Adrenal gland (tissue), 12 donors: ENCODE data around the gene SIL1. TPM values are rescaled to one million over a fixed set of nuclear protein-coding genes. Genes with fewer than 3 reads are reported as not detected.

ENCODE experiments used
- DNase-seq, 7 donors: peaks; one replicate each; pipeline ENCODE4 v3.0.0-alpha.2; 2019 to 2020
- H3K27ac ChIP-seq, 5 donors: fragments of 200-600 bp; sonication (generic) in 4 of 5; 1 replicate in 3 of 5; 2 replicates in 2 of 5; pipeline versions ENCODE4 v1.5.1 to v1.8.0; 2016 to 2020; ENCODE audit warnings: mild to moderate bottlenecking in 1 of 5
- H3K27me3 ChIP-seq: fragments of 200-600 bp; 2 replicates; pipeline ENCODE4 v1.8.0; 2021
- H3K36me3 ChIP-seq, 2 donors: fragments of 200-600 bp; replicated peaks in 1 of 2; 1 replicate in 1 of 2; 2 replicates in 1 of 2; pipeline versions ENCODE4 v1.5.1 to v1.8.0; 2018 to 2022
- H3K4me1 ChIP-seq, 2 donors: fragments of 200-600 bp; replicated peaks in 1 of 2; 1 replicate in 1 of 2; 2 replicates in 1 of 2; pipeline versions ENCODE4 v1.5.1 to v1.8.0; 2018 to 2021
- H3K4me3 ChIP-seq, 4 donors: fragments of 200-600 bp; sonication (generic) in 3 of 4; one replicate each; pipeline ENCODE4 v1.5.1; 2016 to 2018
- H3K9me3 ChIP-seq, 3 donors: fragments of 200-600 bp; sonication (generic) in 1 of 3; replicated peaks in 1 of 3; 1 replicate in 2 of 3; 2 replicates in 1 of 3; pipeline versions ENCODE4 v1.5.1 to v1.8.0; 2016 to 2021
- CTCF ChIP-seq, 6 experiments: fragments of 450-650 bp in 4 of 6; fragments of 200-600 bp in 2 of 6; sonication (generic) in 1 of 6; IDR thresholded peaks; 1 replicate in 5 of 6; 2 replicates in 1 of 6; pipeline versions ENCODE4 v1.5.1 to v1.8.0; 2016 to 2021; ENCODE audit warnings: antibody characterized with exemption in 6 of 6, mild to moderate bottlenecking in 2 of 6, moderate library complexity in 1 of 6
- POLR2A ChIP-seq, 2 donors: fragments of 450-650 bp; IDR thresholded peaks; one replicate each; pipeline ENCODE4 v1.6.1; 2017; ENCODE audit warnings: antibody characterized with exemption in 2 of 2, mild to moderate bottlenecking in 2 of 2, moderate library complexity in 1 of 2
- WGBS, 4 donors: extraction: QIAGEN DNeasy Blood & Tissue Kit in 2 of 4; methylation state at CpG; one replicate each; pipeline versions ENCODE4 v1.1.5 to v1.1.7; 2013 to 2017; 5-methylcytosine and 5-hydroxymethylcytosine counted together
- intact Hi-C, 2 donors: fragments of 100-400 bp; cut with DNase I; formaldehyde crosslinking; loops; one replicate each; pipeline versions ENCODE4 v1.14.1 to v1.15.0; 2022 to 2023
- polyA plus RNA-seq, 3 donors: library from polyadenylated mRNA; stranded (reverse); fragments of 200-250 nt in 2 of 3; fragments of 350-450 nt in 1 of 3; fragmentation: Illumina TruSeq in 1 of 3; extraction: RNeasy Lipid Tissue Mini Kit (QIAGEN cat#74804) in 1 of 3; gene quantifications; one replicate each; pipeline ENCODE4 v1.2.3, GENCODE V29; 2013 to 2014
- small RNA-seq, 2 donors: library from RNA; depleted of rRNA; stranded (forward); fragments of <200 nt; gene quantifications; one replicate each; pipeline ENCODE3, GENCODE V24; 2016
- total RNA-seq, 9 donors: library from RNA; depleted of rRNA in 4 of 9; stranded (reverse); fragments of >200 nt in 4 of 9; fragments of 120-200 nt in 1 of 9; fragmentation: NEBNext Ultra II Directional in 1 of 9; extraction: Animal tissue kit (Norgen Biotek cat#: 25700) in 1 of 9; gene quantifications; one replicate each; pipeline versions ENCODE4 v1.1.0 to v1.2.4, GENCODE V29; 2013 to 2023
- donor health status: healthy with polysubstance abuse.
- donor health status: Bipolar disorder and iron deficiency.
- donor health status: DM: yes; HTN: yes; CAD: no.
- donor health status: DM: no; HTN: no; CAD: no.
- donor health status: DM: no; HTN: no; CAD: no.
- donor health status: DM: yes; HTN: yes; CAD: no.

Gene SIL1
- total and polyA plus RNA-seq, 12 donors, result 81.9 to 313 (median 142) TPM

- DNase-seq, result no peak
- 100% methylated on average over 1 of the region's 1 CpG for WGBS, 4 donors
- no peaks in the 10 kb centered on the region for H3K27me3 ChIP-seq
- H3K4me3 ChIP-seq, result no peak overlapping the region
- H3K27ac ChIP-seq, result no peak overlapping the region
- H3K9me3 ChIP-seq, result no peaks in the 10 kb centered on the region
- intact Hi-C loops, result no loop called here
- H3K36me3 ChIP-seq, result no peaks in the 10 kb centered on the region
- peaks cover 7 to 20% of the 10 kb centered on the region in 2 donors for H3K4me1 ChIP-seq
- TF ChIP-seq CTCF (IDR thresholded peaks at IDR 0.05) (no peak), POLR2A (IDR thresholded peaks at IDR 0.05) (no peak)
Measured at GRCh38 chr5:138898299-138898698, 299.9 kb downstream of the SIL1 start.

Small RNA genes lying within 50 kb of the gene (small RNA-seq; reads per million reads assigned to genes)
- 0 reads per million in 2 donors for gene RNU6-572P

Other genes starting within 250 kb of the SIL1 start
- gene MATR3, start 95.4 kb upstream of the SIL1 start, total RNA-seq, result 100 to 1,000 TPM; 145 to 324 (median 190) TPM
- gene MATR3, start 95.4 kb upstream of the SIL1 start, polyA plus RNA-seq, result 100 to 1,000 TPM in 2 of 3 donors, 10 to 100 TPM in 1; 99.4 to 321 (median 123) TPM
- 100 to 1,000 TPM; 127 to 198 (median 148) TPM for gene PAIP2, start 143.5 kb upstream of the SIL1 start, total RNA-seq
- gene PAIP2, start 143.5 kb upstream of the SIL1 start, polyA plus RNA-seq, result 100 to 1,000 TPM in 1 of 3 donors, 10 to 100 TPM in 2; 75.7 to 318 (median 82.0) TPM
- under 1 TPM in 4 of 9 donors, not detected in 5; 0.06 to 0.46 (median 0.14) TPM for gene SLC23A1, start 184.9 kb upstream of the SIL1 start, total RNA-seq
- not detected for gene SLC23A1, start 184.9 kb upstream of the SIL1 start, polyA plus RNA-seq
- gene MZB1, start 191.5 kb upstream of the SIL1 start, total RNA-seq, result 1 to 10 TPM in 2 of 9 donors, under 1 TPM in 4, not detected in 3; 0.35 to 1.7 (median 0.89) TPM
- gene MZB1, start 191.5 kb upstream of the SIL1 start, polyA plus RNA-seq, result 1 to 10 TPM in 2 of 3 donors, under 1 TPM in 1; 0.57 to 7.7 (median 4.3) TPM
- gene PROB1, start 196.7 kb upstream of the SIL1 start, total RNA-seq, result 10 to 100 TPM in 4 of 9 donors, 1 to 10 TPM in 5; 4.7 to 24.4 (median 9.8) TPM
- gene PROB1, start 196.7 kb upstream of the SIL1 start, polyA plus RNA-seq, result 1 to 10 TPM; 3.1 to 4.2 (median 4.0) TPM
- 100 to 1,000 TPM in 1 of 9 donors, 10 to 100 TPM in 4, 1 to 10 TPM in 4; 4.6 to 124 (median 10.0) TPM for gene SPATA24, start 205.7 kb upstream of the SIL1 start, total RNA-seq
- 10 to 100 TPM in 2 of 3 donors, 1 to 10 TPM in 1; 9.6 to 21.5 (median 11.7) TPM for gene SPATA24, start 205.7 kb upstream of the SIL1 start, polyA plus RNA-seq
- 10 to 100 TPM in 5 of 9 donors, 1 to 10 TPM in 4; 6.5 to 16.2 (median 10.1) TPM for gene DNAJC18, start 241.2 kb upstream of the SIL1 start, total RNA-seq
- gene DNAJC18, start 241.2 kb upstream of the SIL1 start, polyA plus RNA-seq, result 1 to 10 TPM; 4.9 to 8.1 (median 5.9) TPM